Stimulated activated CD4-positive, alpha-beta T cell treated with anti-CD3 and anti-CD28 coated beads, Interleukin-4, amount 100 ng/mL, for 1 hour (primary cell): ENCODE results near the gene ANAPC13.

Experiments used
- DNase-seq: peaks from one replicate; pipeline ENCODE4 v3.0.0-alpha.2; 2020

ANAPC13 gene

GRCh38 chr3:134485718-134486576, at the start of gene ANAPC13, which contains the start of gene CEP63:
Gene ANAPC13 (minus strand): TSS chr3:134485985. CDS start chr3:134482904, 3,081 bp downstream.
Gene CEP63 (plus strand): TSS chr3:134486057. CDS start chr3:134495321, 9,264 bp downstream.
- peak; percentile 87 for DNase-seq

- DNase-seq: no peak
Observed at GRCh38 chr3:134535186-134535970, 49.6 kb upstream of the ANAPC13 start.

GRCh38 chr3:134533493-134533892, 47.7 kb upstream of the ANAPC13 start:
- no peak for DNase-seq

- no peak for DNase-seq
Observed at GRCh38 chr3:134527538-134528186, 41.9 kb upstream of the ANAPC13 start.

- DNase-seq: peak; percentile 5
Observed at GRCh38 chr3:134527037-134527436, 41.3 kb upstream of the ANAPC13 start.

- no peak for DNase-seq
Observed at GRCh38 chr3:134526319-134526718, 40.5 kb upstream of the ANAPC13 start.

- DNase-seq: no peak
Observed at GRCh38 chr3:134525293-134525692, 39.5 kb upstream of the ANAPC13 start.

- no peak for DNase-seq
Observed at GRCh38 chr3:134522541-134522940, 36.8 kb upstream of the ANAPC13 start.

GRCh38 chr3:134517791-134518190, 32.0 kb upstream of the ANAPC13 start:
- no peak for DNase-seq

- DNase-seq: no peak
Observed at GRCh38 chr3:134516905-134517304, 31.1 kb upstream of the ANAPC13 start.

- DNase-seq: no peak
Observed at GRCh38 chr3:134511500-134511899, 25.7 kb upstream of the ANAPC13 start.

GRCh38 chr3:134505485-134505884, 19.7 kb upstream of the ANAPC13 start:
- no peak for DNase-seq

GRCh38 chr3:134504132-134504531, 18.3 kb upstream of the ANAPC13 start:
- no peak for DNase-seq

- DNase-seq: no peak
Observed at GRCh38 chr3:134503266-134503665, 17.5 kb upstream of the ANAPC13 start.

GRCh38 chr3:134496471-134497071, 10.8 kb upstream of the ANAPC13 start:
- DNase-seq: no peak

- no peak for DNase-seq
Observed at GRCh38 chr3:134495980-134496379, 10.2 kb upstream of the ANAPC13 start.

GRCh38 chr3:134494495-134494894, 8.7 kb upstream of the ANAPC13 start:
- no peak for DNase-seq

- no peak for DNase-seq
Observed at GRCh38 chr3:134487406-134487805, 1.6 kb upstream of the ANAPC13 start.

- DNase-seq: no peak
Observed at GRCh38 chr3:134486577-134487041, 824 bp upstream of the ANAPC13 start.

GRCh38 chr3:134485075-134485717, 589 bp downstream of the ANAPC13 start:
- peak; percentile 90 for DNase-seq

- no peak for DNase-seq
Observed at GRCh38 chr3:134483195-134483900, 2.4 kb downstream of the ANAPC13 start.

- DNase-seq: no peak
Observed at GRCh38 chr3:134482622-134483021, 3.2 kb downstream of the ANAPC13 start.
